OCI-LY1 (cell line): ENCODE data around the gene GLA.

Source experiments
- H2AFZ ChIP-seq: fragments of 200-600 bp; sonication (generic), shearing (Covaris generic); 2 replicates; pipeline ENCODE4 v1.6.0; 2014; ENCODE audit warnings: antibody characterized with exemption, mild to moderate bottlenecking, low read length
- H3F3A ChIP-seq: fragments of 200-600 bp; sonication (generic), shearing (Covaris generic); 2 replicates; pipeline ENCODE4 v1.6.0; 2014; ENCODE audit warnings: mild to moderate bottlenecking, antibody characterized with exemption, low read length, moderate library complexity; ENCODE audit not compliant: insufficient read depth
- H3K27ac ChIP-seq: fragments of 200-600 bp; sonication (generic); 2 replicates; pipeline ENCODE4 v1.5.1; 2014; ENCODE audit warnings: low read length, mixed run types, mild to moderate bottlenecking, low read depth; ENCODE audit not compliant: poor library complexity, severe bottlenecking
- H3K27me3 ChIP-seq: fragments of 200-600 bp; sonication (generic); 2 replicates; pipeline ENCODE4 v1.6.0; 2014; ENCODE audit warnings: antibody characterized with exemption, mild to moderate bottlenecking, low read length, moderate library complexity; ENCODE audit not compliant: insufficient read depth
- H3K36me3 ChIP-seq: fragments of 200-600 bp; sonication (generic); 2 replicates; pipeline ENCODE4 v1.6.1; 2014; ENCODE audit warnings: mild to moderate bottlenecking, antibody characterized with exemption, low read length, moderate library complexity, mixed read lengths; ENCODE audit not compliant: insufficient read depth
- H3K4me1 ChIP-seq: fragments of 200-600 bp; sonication (generic); 2 replicates; pipeline ENCODE4 v1.5.1; 2014; ENCODE audit warnings: mild to moderate bottlenecking, low read length, moderate library complexity; ENCODE audit not compliant: insufficient read depth, severe bottlenecking
- H3K4me2 ChIP-seq: fragments of 200-600 bp; sonication (generic), shearing (Covaris generic); 2 replicates; pipeline ENCODE4 v1.6.1; 2014; ENCODE audit warnings: low read length
- H3K4me3 ChIP-seq: fragments of 200-600 bp; sonication (generic); 2 replicates; pipeline ENCODE4 v1.5.1; 2014; ENCODE audit warnings: low read length, low read depth, mild to moderate bottlenecking, mixed read lengths; ENCODE audit not compliant: poor library complexity, severe bottlenecking
- H3K79me2 ChIP-seq: fragments of 200-600 bp; shearing (Covaris generic); 2 replicates; pipeline ENCODE4 v1.6.1; 2016; ENCODE audit warnings: mixed run types, low read length, mixed read lengths; ENCODE audit not compliant: insufficient read depth
- H3K9ac ChIP-seq: fragments of 200-600 bp; sonication (generic), shearing (Covaris generic); 2 replicates; pipeline ENCODE4 v1.6.1; 2014; ENCODE audit warnings: mild to moderate bottlenecking, low read length, mixed read lengths
- H3K9me2 ChIP-seq: fragments of 200-600 bp; sonication (generic), shearing (Covaris generic); 2 replicates; pipeline ENCODE4 v1.6.1; 2014; ENCODE audit warnings: low read depth, mild to moderate bottlenecking, low read length, mixed read lengths
- H3K9me3 ChIP-seq: fragments of 200-600 bp; shearing (Covaris generic); 2 replicates; pipeline ENCODE4 v1.6.1; 2014; ENCODE audit warnings: low read length, mixed read lengths
- H4K20me1 ChIP-seq: fragments of 200-600 bp; sonication (generic), shearing (Covaris generic); 2 replicates; pipeline ENCODE4 v1.6.0; 2016; ENCODE audit warnings: mild to moderate bottlenecking, low read length; ENCODE audit not compliant: insufficient read depth
- EZH2 ChIP-seq: fragments of 200-600 bp; sonication (generic), shearing (Covaris generic); IDR thresholded peaks from 2 replicates; pipeline ENCODE4 v1.8.0; 2017; ENCODE audit warnings: borderline replicate concordance, mixed run types, mild to moderate bottlenecking, antibody characterized with exemption, low read length, moderate library complexity, mixed read lengths
- TF ChIP-seq, protein P1 (sequence below): fragments of 200-600 bp; sonication (generic), shearing (Covaris generic); IDR thresholded peaks from 2 replicates; pipeline ENCODE4 v1.5.1; 2017; ENCODE audit warnings: mild to moderate bottlenecking, antibody characterized with exemption, low read length, moderate library complexity, mixed read lengths

GLA gene

DNA sequence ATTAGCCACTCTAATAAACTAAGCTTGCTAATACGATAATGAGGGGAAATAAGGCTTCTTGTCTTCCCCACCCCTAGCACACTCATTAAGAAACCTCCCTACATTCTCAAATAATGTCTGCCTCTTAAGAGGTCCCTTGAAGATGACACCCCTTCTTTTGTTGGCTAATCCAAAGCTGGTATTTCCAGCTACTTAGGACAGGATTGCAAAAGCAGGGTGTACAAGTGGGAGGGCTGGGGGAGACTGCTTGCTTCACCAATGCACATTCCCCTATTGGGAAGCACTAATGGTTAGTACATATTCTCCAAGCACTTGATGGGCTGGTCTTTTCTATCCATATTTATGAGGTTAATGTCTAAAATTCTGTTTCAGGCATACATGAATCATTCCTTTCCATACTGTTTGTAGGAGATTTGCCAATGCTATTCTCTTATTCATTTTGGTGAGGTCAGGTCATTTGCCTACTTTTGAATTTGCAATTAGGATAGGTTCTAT is 42.4 kb downstream of the GLA start:
- no peaks in the 10 kb centered on the region for H3K27me3 ChIP-seq
- no peak overlapping the region for H3K4me2 ChIP-seq
- H3K9ac ChIP-seq = no peak overlapping the region
- H3K9me3 ChIP-seq = no peaks in the 10 kb centered on the region
- peaks cover 10% of the 10 kb centered on the region for H3K4me1 ChIP-seq
- no peak overlapping the region for H3K27ac ChIP-seq
- H3K4me3 ChIP-seq = no peak overlapping the region
- no peak overlapping the region for H2AFZ ChIP-seq
- no peaks in the 10 kb centered on the region for H3K9me2 ChIP-seq
- H3F3A ChIP-seq = no peaks in the 10 kb centered on the region
- no peaks in the 10 kb centered on the region for H4K20me1 ChIP-seq
- H3K36me3 ChIP-seq = peaks cover 52% of the 10 kb centered on the region
- no peak for TF ChIP-seq EZH2
- TF ChIP-seq, protein P1, sequence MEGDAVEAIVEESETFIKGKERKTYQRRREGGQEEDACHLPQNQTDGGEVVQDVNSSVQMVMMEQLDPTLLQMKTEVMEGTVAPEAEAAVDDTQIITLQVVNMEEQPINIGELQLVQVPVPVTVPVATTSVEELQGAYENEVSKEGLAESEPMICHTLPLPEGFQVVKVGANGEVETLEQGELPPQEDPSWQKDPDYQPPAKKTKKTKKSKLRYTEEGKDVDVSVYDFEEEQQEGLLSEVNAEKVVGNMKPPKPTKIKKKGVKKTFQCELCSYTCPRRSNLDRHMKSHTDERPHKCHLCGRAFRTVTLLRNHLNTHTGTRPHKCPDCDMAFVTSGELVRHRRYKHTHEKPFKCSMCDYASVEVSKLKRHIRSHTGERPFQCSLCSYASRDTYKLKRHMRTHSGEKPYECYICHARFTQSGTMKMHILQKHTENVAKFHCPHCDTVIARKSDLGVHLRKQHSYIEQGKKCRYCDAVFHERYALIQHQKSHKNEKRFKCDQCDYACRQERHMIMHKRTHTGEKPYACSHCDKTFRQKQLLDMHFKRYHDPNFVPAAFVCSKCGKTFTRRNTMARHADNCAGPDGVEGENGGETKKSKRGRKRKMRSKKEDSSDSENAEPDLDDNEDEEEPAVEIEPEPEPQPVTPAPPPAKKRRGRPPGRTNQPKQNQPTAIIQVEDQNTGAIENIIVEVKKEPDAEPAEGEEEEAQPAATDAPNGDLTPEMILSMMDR = no peak
- H3K79me2 ChIP-seq = no peaks in the 10 kb centered on the region

DNA sequence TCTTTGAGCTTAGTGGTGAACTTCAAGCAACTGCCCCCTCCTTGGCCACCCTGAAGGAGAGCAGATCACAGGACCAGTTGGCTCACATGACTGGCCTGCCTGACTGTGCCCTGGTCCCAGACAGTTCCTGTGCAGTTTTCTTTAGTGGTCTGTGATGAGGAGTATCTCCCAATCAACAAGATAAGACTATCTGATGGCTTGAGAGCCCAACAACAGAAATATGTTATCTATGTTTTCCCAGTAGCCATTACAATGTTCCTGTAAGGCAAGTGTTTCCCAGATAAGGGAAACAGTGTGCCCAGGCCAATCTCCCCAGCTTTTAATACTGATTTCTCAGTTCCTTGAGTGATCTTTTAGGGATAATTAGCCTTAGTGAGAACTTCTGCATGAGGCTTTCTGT is 45.0 kb downstream of the GLA start:
- Histone ChIP-seq H3K9me2 (no peaks in the 10 kb centered on the region), H3F3A (no peaks in the 10 kb centered on the region), H3K4me3 (no peak overlapping the region), H2AFZ (no peak overlapping the region), H3K79me2 (no peaks in the 10 kb centered on the region), H3K36me3 (peaks cover 45% of the 10 kb centered on the region), H4K20me1 (no peaks in the 10 kb centered on the region), H3K4me2 (no peak overlapping the region), H3K27ac (no peak overlapping the region), H3K9me3 (no peaks in the 10 kb centered on the region), H3K9ac (no peak overlapping the region), H3K27me3 (no peaks in the 10 kb centered on the region), H3K4me1 (no peaks in the 10 kb centered on the region)
- TF ChIP-seq EZH2 = no peak
- TF ChIP-seq, protein P1 = no peak

DNA sequence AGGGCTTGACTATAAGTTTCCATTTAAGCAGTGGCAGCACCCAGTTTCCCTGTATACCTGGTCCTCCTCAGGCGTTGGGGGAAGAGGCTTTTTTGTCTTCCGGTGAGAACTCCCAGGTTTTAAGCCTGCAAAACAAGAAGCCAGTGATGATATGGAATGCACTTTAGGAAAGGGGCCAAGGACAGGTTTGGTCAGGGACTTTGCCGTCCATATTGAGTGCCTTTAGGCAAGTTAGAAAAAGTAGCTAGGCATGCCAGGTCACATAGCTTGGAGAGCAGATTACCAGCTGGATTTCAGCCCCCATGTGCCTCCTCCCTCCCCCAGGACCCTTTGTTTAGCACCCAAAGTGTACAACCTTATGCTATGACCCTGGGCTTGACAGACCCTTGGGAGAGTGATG is 45.6 kb downstream of the GLA start:
- no peak for TF ChIP-seq EZH2
- TF ChIP-seq, protein P1 = no peak
- H3K36me3 ChIP-seq = peaks cover 49% of the 10 kb centered on the region

More for the DNA sequence above, 45.6 kb downstream of the GLA start:
- Histone ChIP-seq H3K4me1 (no peaks in the 10 kb centered on the region), H3K4me3 (no peak overlapping the region), H2AFZ (no peak overlapping the region), H4K20me1 (no peaks in the 10 kb centered on the region), H3K79me2 (no peaks in the 10 kb centered on the region), H3F3A (no peaks in the 10 kb centered on the region), H3K4me2 (no peak overlapping the region), H3K27me3 (no peaks in the 10 kb centered on the region), H3K9ac (no peak overlapping the region), H3K9me3 (no peaks in the 10 kb centered on the region), H3K27ac (no peak overlapping the region), H3K9me2 (no peaks in the 10 kb centered on the region)
